K562 (cell line): Measurements from ENCODE around the gene POLR2J. TPM values are rescaled to one million over a fixed set of nuclear protein-coding genes. Genes with fewer than 3 reads are reported as not detected.

Experiments
- FOXM1 ChIP-seq, 2 experiments: fragments of 450-650 bp in 1 of 2; sonication (generic) in 1 of 2; formaldehyde crosslinking in 1 of 2; IDR thresholded peaks; 2 replicates each; pipeline versions ENCODE4 v1.6.1 to v1.9.0; 2017 to 2022; ENCODE audit warnings: low read depth in 2 of 2, mild to moderate bottlenecking in 2 of 2, missing genetic modification reagents in 1 of 2, moderate library complexity in 1 of 2
- KDM2B ChIP-seq: fragments of 250-450 bp; sonication (Bioruptor Pico); IDR thresholded peaks from 2 replicates; pipeline ENCODE4 v1.8.0; 2021; ENCODE audit warnings: mild to moderate bottlenecking, moderate library complexity
- NFE2 ChIP-seq: IDR thresholded peaks from 2 replicates; pipeline ENCODE4 v1.6.1; 2014; ENCODE audit warnings: antibody characterized with exemption, low read depth
- PML ChIP-seq: IDR thresholded peaks from 2 replicates; pipeline ENCODE4 v1.6.1; 2012; ENCODE audit warnings: low read length, inconsistent platforms
- WHSC1 ChIP-seq: IDR thresholded peaks from one replicate; pipeline ENCODE4 v1.6.1; 2012; ENCODE audit warnings: low read length, control low read depth, inconsistent platforms
- polyA plus RNA-seq, 8 experiments: library from polyadenylated mRNA; depleted of rRNA in 4 of 8; stranded (reverse) in 5 of 8; unstranded in 3 of 8; fragments of >200 nt; fragmentation: Nextera tagmentation in 2 of 8; fragmentation: Illumina TruSeq in 1 of 8; extraction: Ambion mirVana in 2 of 8; extraction: Trizol in 1 of 8; gene quantifications; 2 replicates each; pipeline versions ENCODE4 v1.2.1 to v1.2.3, GENCODE V29; 2011 to 2014; ENCODE audit warnings: inconsistent platforms in 1 of 8, missing spikeins in 1 of 8
- total RNA-seq, 7 experiments: library from RNA; depleted of rRNA in 6 of 7; stranded (reverse); fragments of >200 nt in 6 of 7; fragmentation: Illumina TruSeq in 2 of 7; extraction: Trizol in 2 of 7; gene quantifications; 2 replicates each; pipeline versions ENCODE4 v1.2.1 to v1.2.3, GENCODE V29; 2011 to 2021; ENCODE audit warnings: low replicate concordance in 1 of 7
- TF ChIP-seq, protein P1 (sequence below): IDR thresholded peaks from 2 replicates; pipeline ENCODE4 v1.6.1; 2014; ENCODE audit warnings: antibody characterized with exemption
- TF ChIP-seq, protein P2 (sequence below): sonication (generic); formaldehyde crosslinking; IDR thresholded peaks from 2 replicates; pipeline ENCODE4 v1.8.1; 2023; ENCODE audit warnings: missing genetic modification reagents, mild to moderate bottlenecking, borderline replicate concordance

The POLR2J gene
- total and polyA plus RNA-seq, 9 of the 15 experiments (the other 6 are each of a cell fraction or from before 2014, with no cell fraction given) = 32.3 to 220 (median 113) TPM

DNA sequence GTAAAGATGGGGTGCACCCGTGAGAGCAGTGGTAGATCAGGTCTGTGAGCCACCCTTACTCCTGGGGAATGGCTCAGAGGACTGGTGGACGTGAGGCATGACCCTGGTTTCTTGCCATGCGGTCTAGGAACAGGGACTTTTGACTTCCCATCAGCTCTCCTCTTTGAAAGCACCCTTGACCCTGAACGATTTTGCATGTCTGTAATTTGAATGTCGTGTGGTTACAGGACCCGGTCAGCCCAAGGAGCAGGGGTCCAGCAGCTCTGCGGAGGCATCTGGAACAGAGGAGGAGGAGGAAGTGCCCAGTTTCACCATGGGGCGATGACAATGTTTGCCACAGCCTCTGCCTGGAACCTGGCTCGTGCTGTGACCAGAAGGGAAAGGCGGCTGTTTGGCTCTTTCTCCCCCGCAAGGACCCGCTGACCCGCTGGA lies 53.9 kb downstream of the POLR2J start (continued):
- TF ChIP-seq, protein P1, sequence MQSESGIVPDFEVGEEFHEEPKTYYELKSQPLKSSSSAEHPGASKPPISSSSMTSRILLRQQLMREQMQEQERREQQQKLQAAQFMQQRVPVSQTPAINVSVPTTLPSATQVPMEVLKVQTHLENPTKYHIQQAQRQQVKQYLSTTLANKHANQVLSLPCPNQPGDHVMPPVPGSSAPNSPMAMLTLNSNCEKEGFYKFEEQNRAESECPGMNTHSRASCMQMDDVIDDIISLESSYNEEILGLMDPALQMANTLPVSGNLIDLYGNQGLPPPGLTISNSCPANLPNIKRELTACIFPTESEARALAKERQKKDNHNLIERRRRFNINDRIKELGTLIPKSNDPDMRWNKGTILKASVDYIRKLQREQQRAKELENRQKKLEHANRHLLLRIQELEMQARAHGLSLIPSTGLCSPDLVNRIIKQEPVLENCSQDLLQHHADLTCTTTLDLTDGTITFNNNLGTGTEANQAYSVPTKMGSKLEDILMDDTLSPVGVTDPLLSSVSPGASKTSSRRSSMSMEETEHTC = no peak
- TF ChIP-seq KDM2B (CRISPR knock-in tag) (no peak), FOXM1 (IDR thresholded peaks at IDR 0.05; ENCODE audit: low read depth) (no peak), FOXM1 (CRISPR knock-in tag; IDR thresholded peaks at IDR 0.05; ENCODE audit: low read depth) (no peak), WHSC1 (no peak), NFE2 (no peak), PML (no peak)
- TF ChIP-seq, protein P2, sequence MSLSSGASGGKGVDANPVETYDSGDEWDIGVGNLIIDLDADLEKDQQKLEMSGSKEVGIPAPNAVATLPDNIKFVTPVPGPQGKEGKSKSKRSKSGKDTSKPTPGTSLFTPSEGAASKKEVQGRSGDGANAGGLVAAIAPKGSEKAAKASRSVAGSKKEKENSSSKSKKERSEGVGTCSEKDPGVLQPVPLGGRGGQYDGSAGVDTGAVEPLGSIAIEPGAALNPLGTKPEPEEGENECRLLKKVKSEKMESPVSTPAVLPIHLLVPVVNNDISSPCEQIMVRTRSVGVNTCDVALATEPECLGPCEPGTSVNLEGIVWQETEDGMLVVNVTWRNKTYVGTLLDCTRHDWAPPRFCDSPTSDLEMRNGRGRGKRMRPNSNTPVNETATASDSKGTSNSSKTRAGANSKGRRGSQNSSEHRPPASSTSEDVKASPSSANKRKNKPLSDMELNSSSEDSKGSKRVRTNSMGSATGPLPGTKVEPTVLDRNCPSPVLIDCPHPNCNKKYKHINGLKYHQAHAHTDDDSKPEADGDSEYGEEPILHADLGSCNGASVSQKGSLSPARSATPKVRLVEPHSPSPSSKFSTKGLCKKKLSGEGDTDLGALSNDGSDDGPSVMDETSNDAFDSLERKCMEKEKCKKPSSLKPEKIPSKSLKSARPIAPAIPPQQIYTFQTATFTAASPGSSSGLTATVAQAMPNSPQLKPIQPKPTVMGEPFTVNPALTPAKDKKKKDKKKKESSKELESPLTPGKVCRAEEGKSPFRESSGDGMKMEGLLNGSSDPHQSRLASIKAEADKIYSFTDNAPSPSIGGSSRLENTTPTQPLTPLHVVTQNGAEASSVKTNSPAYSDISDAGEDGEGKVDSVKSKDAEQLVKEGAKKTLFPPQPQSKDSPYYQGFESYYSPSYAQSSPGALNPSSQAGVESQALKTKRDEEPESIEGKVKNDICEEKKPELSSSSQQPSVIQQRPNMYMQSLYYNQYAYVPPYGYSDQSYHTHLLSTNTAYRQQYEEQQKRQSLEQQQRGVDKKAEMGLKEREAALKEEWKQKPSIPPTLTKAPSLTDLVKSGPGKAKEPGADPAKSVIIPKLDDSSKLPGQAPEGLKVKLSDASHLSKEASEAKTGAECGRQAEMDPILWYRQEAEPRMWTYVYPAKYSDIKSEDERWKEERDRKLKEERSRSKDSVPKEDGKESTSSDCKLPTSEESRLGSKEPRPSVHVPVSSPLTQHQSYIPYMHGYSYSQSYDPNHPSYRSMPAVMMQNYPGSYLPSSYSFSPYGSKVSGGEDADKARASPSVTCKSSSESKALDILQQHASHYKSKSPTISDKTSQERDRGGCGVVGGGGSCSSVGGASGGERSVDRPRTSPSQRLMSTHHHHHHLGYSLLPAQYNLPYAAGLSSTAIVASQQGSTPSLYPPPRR (CRISPR knock-in tag) = no peak
